ENCODE measurements around the gene RAMP1. TPM values are rescaled to one million over a fixed set of nuclear protein-coding genes. Genes with fewer than 3 reads are reported as not detected.

The RAMP1 gene
- total RNA-seq, 1 experiment from 2014 or later = 23.4 TPM

GRCh38 chr2:237889016-237889415 lies 29.6 kb downstream of the RAMP1 start:
- 0 out of 4 replicates have a peak, but pooled peaks cover 0 to 5% of the 10 kb centered on the region in 2 experiments for H3K4me1 ChIP-seq (ENCODE audit: control insufficient read depth in 1 of 2, insufficient read depth in 2 of 2, low read length in 2 of 2)
- no TSS peak for BruUV-seq (replicated peaks)
- TF ChIP-seq ELF1 (IDR thresholded peaks at IDR 0.05; ENCODE audit: borderline replicate concordance, low read depth) = no peak
- TF ChIP-seq EGR1 (IDR thresholded peaks at IDR 0.05; ENCODE audit: low read depth) = no peak
- TF ChIP-seq CBX3 (IDR thresholded peaks at IDR 0.05; ENCODE audit: low read depth) = no peak
- TF ChIP-seq ZNF274 (IDR thresholded peaks at IDR 0.05; ENCODE audit: low read depth, low read length) = no peak
- TF ChIP-seq FOSL1 (IDR thresholded peaks at IDR 0.05; ENCODE audit: low read depth) = no peak
- TF ChIP-seq TCF7L2 (IDR thresholded peaks at IDR 0.05; ENCODE audit: borderline replicate concordance, extremely low read depth, insufficient read depth, insufficient read length) = no peak
- TF ChIP-seq YY1 (IDR thresholded peaks at IDR 0.05; ENCODE audit: extremely low read depth, insufficient replicate concordance, low read depth, low read length) = no peak
- no peak for TF ChIP-seq ZFX (IDR thresholded peaks at IDR 0.05)
- TF ChIP-seq POLR2A (IDR thresholded peaks at IDR 0.05; ENCODE audit: borderline replicate concordance, extremely low read depth, insufficient read depth, insufficient read length) = no peak
- no peak for TF ChIP-seq ATF3 (IDR thresholded peaks at IDR 0.05)
- no peak for TF ChIP-seq SRF (IDR thresholded peaks at IDR 0.05; ENCODE audit: low read depth)
- TF ChIP-seq EZH2 (IDR thresholded peaks at IDR 0.05) = no peak
- TF ChIP-seq RAD21 (IDR thresholded peaks at IDR 0.05; ENCODE audit: low read depth) = no peak

GRCh38 chr2:237889811-237890210 lies 30.4 kb downstream of the RAMP1 start:
- ChIA-PET POLR2A (no interaction called here), CTCF (no interaction called here), RAD21 (ENCODE audit: low non-redundant PET in 1 of 2, low total read pairs in 2 of 2, uncharacterized antibody in 2 of 2, unreplicated experiment in 2 of 2) (no interaction called here)
- no peaks in the 10 kb centered on the region for H3K79me2 ChIP-seq (ENCODE audit: insufficient read depth, low read length)
- no peak overlapping the region for H3K4me2 ChIP-seq (ENCODE audit: low read length)
- TF ChIP-seq SRF (IDR thresholded peaks at IDR 0.05; ENCODE audit: low read depth) = no peak
- TF ChIP-seq ZNF274 (IDR thresholded peaks at IDR 0.05; ENCODE audit: low read depth, low read length) = no peak
- TF ChIP-seq FOSL1 (IDR thresholded peaks at IDR 0.05; ENCODE audit: low read depth) = no peak
- no peak for TF ChIP-seq ELF1 (IDR thresholded peaks at IDR 0.05; ENCODE audit: borderline replicate concordance, low read depth)
- no peak for TF ChIP-seq SP1 (IDR thresholded peaks at IDR 0.05; ENCODE audit: low read depth)
- TF ChIP-seq TCF7L2 (IDR thresholded peaks at IDR 0.05; ENCODE audit: borderline replicate concordance, extremely low read depth, insufficient read depth, insufficient read length) = no peak
- TF ChIP-seq ZBTB33 (IDR thresholded peaks at IDR 0.05; ENCODE audit: extremely low read depth, insufficient replicate concordance, low read length) = no peak
- no peak for TF ChIP-seq CEBPB (IDR thresholded peaks at IDR 0.05; ENCODE audit: low read depth)
- DNase-seq (ENCODE audit: low read depth, low spot score) (no peak), ATAC-seq (no peak)
- no peaks in the 10 kb centered on the region for H3K36me3 ChIP-seq (ENCODE audit: control insufficient read depth in 1 of 2, insufficient read depth in 2 of 2, low read length in 2 of 2)
- H3K4me3 ChIP-seq (replicated peaks in 1 of 2; ENCODE audit: low read depth in 1 of 2, low read length in 2 of 2) = no peak overlapping the region
- no peaks in the 10 kb centered on the region for H3K27me3 ChIP-seq (ENCODE audit: insufficient read depth, low read length)
- no peak overlapping the region for H3K27ac ChIP-seq (ENCODE audit: low read depth, low read length)
- no peaks in the 10 kb centered on the region for H3K9me3 ChIP-seq (ENCODE audit: control insufficient read depth in 1 of 2, insufficient read depth in 1 of 2, low read depth in 1 of 2, low read length in 2 of 2)
- H3K9ac ChIP-seq (ENCODE audit: low read length) = no peak overlapping the region
- H2AFZ ChIP-seq (ENCODE audit: low read depth, low read length, poor library complexity, severe bottlenecking) = no peak overlapping the region
- intact Hi-C loops (cut with micrococcal nuclease) = no loop called here
- 0 out of 4 replicates have a peak, but pooled peaks cover 0 to 5% of the 10 kb centered on the region in 2 experiments for H3K4me1 ChIP-seq (ENCODE audit: control insufficient read depth in 1 of 2, insufficient read depth in 2 of 2, low read length in 2 of 2)
- no peaks in the 10 kb centered on the region for H3K9me2 ChIP-seq (ENCODE audit: insufficient read depth)
- BruUV-seq (replicated peaks) = no TSS peak
- H4K20me1 ChIP-seq (ENCODE audit: insufficient read depth) = no peaks in the 10 kb centered on the region

More at GRCh38 chr2:237889016-237889415, 29.6 kb downstream of the RAMP1 start:
- H3K4me2 ChIP-seq (ENCODE audit: low read length) = no peak overlapping the region
- DNase-seq (ENCODE audit: low read depth, low spot score) (no peak), ATAC-seq (no peak)
- intact Hi-C loops (cut with micrococcal nuclease) = no loop called here
- H3K36me3 ChIP-seq (ENCODE audit: control insufficient read depth in 1 of 2, insufficient read depth in 2 of 2, low read length in 2 of 2) = peaks cover 0 to 3% of the 10 kb centered on the region in 2 experiments; a peak in 1 of 4 replicates
- no peaks in the 10 kb centered on the region for H3K9me3 ChIP-seq (ENCODE audit: control insufficient read depth in 1 of 2, insufficient read depth in 1 of 2, low read depth in 1 of 2, low read length in 2 of 2)
- ChIA-PET CTCF (no interaction called here), RAD21 (ENCODE audit: low non-redundant PET in 1 of 2, low total read pairs in 2 of 2, uncharacterized antibody in 2 of 2, unreplicated experiment in 2 of 2) (no interaction called here), POLR2A (no interaction called here)
- H3K9ac ChIP-seq (ENCODE audit: low read length) = no peak overlapping the region
- H3K4me3 ChIP-seq (replicated peaks in 1 of 2; ENCODE audit: low read depth in 1 of 2, low read length in 2 of 2) = no peak overlapping the region
- H3K27me3 ChIP-seq (ENCODE audit: insufficient read depth, low read length) = no peaks in the 10 kb centered on the region
- no peak overlapping the region for H2AFZ ChIP-seq (ENCODE audit: low read depth, low read length, poor library complexity, severe bottlenecking)
- H3K9me2 ChIP-seq (ENCODE audit: insufficient read depth) = no peaks in the 10 kb centered on the region
- no peaks in the 10 kb centered on the region for H3K79me2 ChIP-seq (ENCODE audit: insufficient read depth, low read length)
- H3K27ac ChIP-seq (ENCODE audit: low read depth, low read length) = no peak overlapping the region
- H4K20me1 ChIP-seq (ENCODE audit: insufficient read depth) = no peaks in the 10 kb centered on the region
